Measurements from ENCODE around the gene ABAT. TPM values are rescaled to one million over a fixed set of nuclear protein-coding genes. Genes with fewer than 3 reads are reported as not detected.

Gene ABAT
- total and polyA plus RNA-seq, 9 donors = 3.8 to 20.3 (median 13.6) TPM

- intact Hi-C loops (cut with DNase I) = no loop called here
- no peak for TF ChIP-seq EP300 (IDR thresholded peaks at IDR 0.05)
- no peak for TF ChIP-seq POLR2A (IDR thresholded peaks at IDR 0.05)
- TF ChIP-seq CTCF (IDR thresholded peaks at IDR 0.05) = no peak
- 93 to 97% (median 95%) methylated on average over 5 of the region's 5 CpGs for WGBS, 3 donors
These were observed 61.2 kb downstream of the ABAT start for GRCh38 chr16:8735574-8735973.

DNA sequence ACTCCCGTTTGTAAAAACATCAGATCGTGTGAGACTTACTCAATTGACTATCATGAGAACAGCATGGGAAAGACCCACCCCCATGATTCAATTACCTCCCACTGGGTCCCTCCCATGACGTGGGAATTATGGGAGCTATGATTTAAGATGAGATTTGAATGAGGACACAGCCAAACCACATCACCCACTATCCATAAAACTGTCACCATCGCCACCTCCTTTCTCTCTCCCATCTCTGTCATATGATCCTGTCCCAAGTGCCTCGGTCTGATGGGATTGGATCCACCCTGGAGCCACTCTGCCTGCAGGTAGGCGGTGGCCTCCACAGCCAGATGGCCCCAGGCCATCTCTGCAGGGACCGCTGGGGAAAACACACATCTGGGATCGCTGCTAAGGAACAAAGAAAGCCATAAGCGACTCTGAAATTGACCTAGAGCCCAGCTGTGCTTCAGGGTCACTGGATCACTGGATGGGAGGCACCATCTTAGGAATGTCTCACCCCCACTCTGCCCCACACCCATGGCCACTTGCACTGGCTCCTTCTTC is 61.8 kb downstream of the ABAT start:
- H3K9me3 ChIP-seq = no peaks in the 10 kb centered on the region
- no peak overlapping the region for H3K27ac ChIP-seq
- H3K27me3 ChIP-seq = no peaks in the 10 kb centered on the region
- intact Hi-C loops (cut with DNase I) = no loop called here
- H3K4me1 ChIP-seq (ENCODE audit: insufficient read depth) = no peaks in the 10 kb centered on the region
- WGBS, 3 donors = 78 to 83% (median 81%) methylated on average over 9 of the region's 9 CpGs
- no peak for TF ChIP-seq EP300 (IDR thresholded peaks at IDR 0.05)
- no peak for TF ChIP-seq POLR2A (IDR thresholded peaks at IDR 0.05)
- no peak for TF ChIP-seq CTCF (IDR thresholded peaks at IDR 0.05)
- H3K4me3 ChIP-seq = no peak overlapping the region
- no peaks in the 10 kb centered on the region for H3K36me3 ChIP-seq
- DNase-seq = no peak

More at GRCh38 chr16:8735574-8735973, 61.2 kb downstream of the ABAT start:
- no peak overlapping the region for H3K4me3 ChIP-seq
- H3K27me3 ChIP-seq = no peaks in the 10 kb centered on the region
- no peak for DNase-seq
- H3K4me1 ChIP-seq (ENCODE audit: insufficient read depth) = no peaks in the 10 kb centered on the region
- no peak overlapping the region for H3K27ac ChIP-seq
- H3K9me3 ChIP-seq = no peaks in the 10 kb centered on the region
- no peaks in the 10 kb centered on the region for H3K36me3 ChIP-seq

DNA sequence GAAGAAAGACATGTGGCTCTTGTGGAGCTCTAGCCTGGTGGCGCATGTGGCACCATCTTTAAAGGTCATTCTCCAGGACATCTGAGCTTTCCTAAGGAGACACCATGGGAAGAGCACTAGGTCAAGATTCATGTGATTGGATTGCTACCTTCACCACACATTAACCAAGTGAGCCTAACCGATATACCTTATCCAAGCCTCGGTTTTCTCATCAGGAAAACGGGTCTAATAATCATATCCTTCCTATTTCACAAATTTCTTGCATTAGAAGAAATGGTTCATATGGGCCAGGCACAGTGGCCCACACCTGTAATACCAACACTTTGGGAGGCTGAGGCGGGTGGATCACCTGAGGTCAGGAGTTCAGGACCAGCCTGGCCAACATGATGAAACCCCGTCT is 64.7 kb downstream of the ABAT start:
- H3K27me3 ChIP-seq = no peaks in the 10 kb centered on the region
- H3K27ac ChIP-seq = no peak overlapping the region
- WGBS, 3 donors = 81 to 83% (median 82%) methylated on average over 6 of the region's 6 CpGs
- H3K4me3 ChIP-seq = no peak overlapping the region
- no peak for DNase-seq
- H3K4me1 ChIP-seq (ENCODE audit: insufficient read depth) = peaks cover 6% of the 10 kb centered on the region
- no peak for TF ChIP-seq POLR2A (IDR thresholded peaks at IDR 0.05)
- TF ChIP-seq EP300 (IDR thresholded peaks at IDR 0.05) = no peak
- no peak for TF ChIP-seq CTCF (IDR thresholded peaks at IDR 0.05)
- H3K9me3 ChIP-seq = no peaks in the 10 kb centered on the region
- H3K36me3 ChIP-seq = no peaks in the 10 kb centered on the region
- intact Hi-C loops (cut with DNase I) = no loop called here

- no peak for DNase-seq
- intact Hi-C loops (cut with DNase I) = no loop called here
- no peak overlapping the region for H3K4me3 ChIP-seq
- H3K36me3 ChIP-seq = no peaks in the 10 kb centered on the region
- H3K27ac ChIP-seq = no peak overlapping the region
- 91 to 93% (median 93%) methylated on average over 13 of the region's 13 CpGs for WGBS, 3 donors
- no peaks in the 10 kb centered on the region for H3K9me3 ChIP-seq
- H3K4me1 ChIP-seq (ENCODE audit: insufficient read depth) = peaks cover 6% of the 10 kb centered on the region
- TF ChIP-seq EP300 (IDR thresholded peaks at IDR 0.05) (no peak), CTCF (IDR thresholded peaks at IDR 0.05) (no peak), POLR2A (IDR thresholded peaks at IDR 0.05) (no peak)
- H3K27me3 ChIP-seq = no peaks in the 10 kb centered on the region
These were observed 65.7 kb downstream of the ABAT start for GRCh38 chr16:8739989-8740704.

All from ovary (tissue), 9 donors.